CD4-positive, alpha-beta T cell treated with Interleukin-1 beta for 1 hour (primary cell): ENCODE data around the gene HDAC10.
A peak's percentile ranks its signal among the peaks of the same experiment; 100 is the strongest.
"Not testable (repeated sequence)": the region's sequence is repeated elsewhere in the genome, so short reads cannot be mapped to it uniquely, and the experiment has no call there.

Experiments used
- DNase-seq, 2 donors: peaks; one replicate each; pipeline ENCODE4 v3.0.0-alpha.2; 2020 to 2022

The HDAC10 gene

GRCh38 chr22:50216055-50216683 lies 34.9 kb downstream of the HDAC10 start:
- no peak for DNase-seq

- DNase-seq, result no peak
These were observed 35.6 kb downstream of the HDAC10 start for GRCh38 chr22:50215297-50216054.

- DNase-seq, result no peak
These were observed 37.8 kb downstream of the HDAC10 start for GRCh38 chr22:50213263-50213662.

GRCh38 chr22:50211147-50211546 lies 39.9 kb downstream of the HDAC10 start:
- no peak for DNase-seq

- DNase-seq, result no peak
These were observed 40.5 kb downstream of the HDAC10 start for GRCh38 chr22:50210378-50211139.

GRCh38 chr22:50209893-50210292 lies 41.2 kb downstream of the HDAC10 start:
- peak; percentile 72 for DNase-seq

GRCh38 chr22:50208939-50209892 lies 41.8 kb downstream of the HDAC10 start:
- no peak for DNase-seq

- DNase-seq, result no peak
These were observed 42.6 kb downstream of the HDAC10 start for GRCh38 chr22:50208430-50208938.

- peak in 1 of 2 donors; percentile 33 for DNase-seq
These were observed 43.5 kb downstream of the HDAC10 start for GRCh38 chr22:50207383-50208140.

GRCh38 chr22:50206599-50206998 lies 44.5 kb downstream of the HDAC10 start:
- no peak for DNase-seq

GRCh38 chr22:50205781-50206569 lies 45.1 kb downstream of the HDAC10 start:
- DNase-seq, result no peak

GRCh38 chr22:50204998-50205397 lies 46.1 kb downstream of the HDAC10 start:
- not testable (repeated sequence) for DNase-seq

GRCh38 chr22:50204571-50204970 lies 46.5 kb downstream of the HDAC10 start:
- no peak for DNase-seq

- no peak for DNase-seq
These were observed 47.8 kb downstream of the HDAC10 start for GRCh38 chr22:50203288-50203687.

- DNase-seq, result no peak
These were observed 48.9 kb downstream of the HDAC10 start for GRCh38 chr22:50202130-50202666.

- DNase-seq, result no peak
These were observed 49.6 kb downstream of the HDAC10 start for GRCh38 chr22:50201191-50202129.

- DNase-seq, result peak; percentile 92 to 93
These were observed 50.4 kb downstream of the HDAC10 start, which contains the start of gene SELENOO for GRCh38 chr22:50200461-50201190. SELENOO (plus strand) TSS chr22:50201011; CDS start chr22:50201037, 26 bp downstream.

GRCh38 chr22:50199829-50200460 lies 51.1 kb downstream of the HDAC10 start:
- DNase-seq, result no peak
